IMR-90 (cell line): ENCODE results near the gene GDPD1.

Source experiments
- RAD21 ChIP-seq: IDR thresholded peaks from 2 replicates; pipeline ENCODE4 v1.6.1; 2012; ENCODE audit warnings: low read length, improper control_type of control experiment
- TF ChIP-seq, protein P1 (sequence below): conservative IDR thresholded peaks from 2 replicates; pipeline ENCODE4 v1.5.1; 2012; ENCODE audit warnings: mild to moderate bottlenecking, low read depth, low read length, improper control_type of control experiment

DNA sequence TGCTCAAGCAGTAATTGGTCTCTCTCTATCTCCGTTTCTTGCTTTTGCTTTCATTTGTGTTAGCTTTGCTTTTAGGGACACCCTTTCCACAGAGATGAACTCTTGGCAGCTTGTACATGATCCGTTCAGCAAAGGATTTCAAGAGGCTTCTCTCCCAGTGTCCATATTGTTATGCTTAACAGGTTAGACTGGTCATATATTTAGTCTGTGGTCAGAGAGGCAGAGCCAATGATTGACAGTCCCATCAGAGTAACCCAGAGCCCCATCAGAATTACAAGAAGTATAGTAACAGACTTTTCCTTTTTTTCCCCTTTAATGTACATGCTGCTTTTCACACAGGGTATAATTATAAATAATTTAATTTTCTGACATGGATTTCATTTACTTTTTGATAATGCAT is 34.4 kb downstream of the GDPD1 start:
- TF ChIP-seq, protein P1, sequence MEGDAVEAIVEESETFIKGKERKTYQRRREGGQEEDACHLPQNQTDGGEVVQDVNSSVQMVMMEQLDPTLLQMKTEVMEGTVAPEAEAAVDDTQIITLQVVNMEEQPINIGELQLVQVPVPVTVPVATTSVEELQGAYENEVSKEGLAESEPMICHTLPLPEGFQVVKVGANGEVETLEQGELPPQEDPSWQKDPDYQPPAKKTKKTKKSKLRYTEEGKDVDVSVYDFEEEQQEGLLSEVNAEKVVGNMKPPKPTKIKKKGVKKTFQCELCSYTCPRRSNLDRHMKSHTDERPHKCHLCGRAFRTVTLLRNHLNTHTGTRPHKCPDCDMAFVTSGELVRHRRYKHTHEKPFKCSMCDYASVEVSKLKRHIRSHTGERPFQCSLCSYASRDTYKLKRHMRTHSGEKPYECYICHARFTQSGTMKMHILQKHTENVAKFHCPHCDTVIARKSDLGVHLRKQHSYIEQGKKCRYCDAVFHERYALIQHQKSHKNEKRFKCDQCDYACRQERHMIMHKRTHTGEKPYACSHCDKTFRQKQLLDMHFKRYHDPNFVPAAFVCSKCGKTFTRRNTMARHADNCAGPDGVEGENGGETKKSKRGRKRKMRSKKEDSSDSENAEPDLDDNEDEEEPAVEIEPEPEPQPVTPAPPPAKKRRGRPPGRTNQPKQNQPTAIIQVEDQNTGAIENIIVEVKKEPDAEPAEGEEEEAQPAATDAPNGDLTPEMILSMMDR: no peak
- no peak for TF ChIP-seq RAD21
